ENCODE data around the gene CHRDL2. TPM values are rescaled to one million over a fixed set of nuclear protein-coding genes. Genes with fewer than 3 reads are reported as not detected.
A peak's percentile ranks its signal among the peaks of the same experiment; 100 is the strongest.

Gene CHRDL2
- total and polyA plus RNA-seq, 2 experiments from 2014 or later = 0.83 to 4.7 TPM

GRCh38 chr11:74730571-74731260 is 510 bp downstream of the CHRDL2 start:
- no peak for DNase-seq (ENCODE audit: low spot score)
- H3K4me2 ChIP-seq = peak overlapping the region; percentile 70
- no peak overlapping the region for H2AFZ ChIP-seq
- H3K79me2 ChIP-seq = no peaks in the 10 kb centered on the region
- H3K9me3 ChIP-seq (ENCODE audit: low read depth) = no peaks in the 10 kb centered on the region
- H3K9me2 ChIP-seq (replicated peaks; ENCODE audit: insufficient read depth) = no peaks in the 10 kb centered on the region
- no peak overlapping the region for H3K4me3 ChIP-seq
- H3K4me1 ChIP-seq (ENCODE audit: insufficient read depth) = peaks cover 29% of the 10 kb centered on the region
- no peak overlapping the region for H3K27ac ChIP-seq
- no peaks in the 10 kb centered on the region for H3K36me3 ChIP-seq (replicated peaks; ENCODE audit: insufficient read depth, low read depth)
- TF ChIP-seq EZH2phosphoT487 (IDR thresholded peaks at IDR 0.05; ENCODE audit: low read depth, severe bottlenecking, unreplicated experiment) (no peak), EZH2 (IDR thresholded peaks at IDR 0.05; ENCODE audit: borderline replicate concordance) (no peak)
- TF ChIP-seq, protein P1, sequence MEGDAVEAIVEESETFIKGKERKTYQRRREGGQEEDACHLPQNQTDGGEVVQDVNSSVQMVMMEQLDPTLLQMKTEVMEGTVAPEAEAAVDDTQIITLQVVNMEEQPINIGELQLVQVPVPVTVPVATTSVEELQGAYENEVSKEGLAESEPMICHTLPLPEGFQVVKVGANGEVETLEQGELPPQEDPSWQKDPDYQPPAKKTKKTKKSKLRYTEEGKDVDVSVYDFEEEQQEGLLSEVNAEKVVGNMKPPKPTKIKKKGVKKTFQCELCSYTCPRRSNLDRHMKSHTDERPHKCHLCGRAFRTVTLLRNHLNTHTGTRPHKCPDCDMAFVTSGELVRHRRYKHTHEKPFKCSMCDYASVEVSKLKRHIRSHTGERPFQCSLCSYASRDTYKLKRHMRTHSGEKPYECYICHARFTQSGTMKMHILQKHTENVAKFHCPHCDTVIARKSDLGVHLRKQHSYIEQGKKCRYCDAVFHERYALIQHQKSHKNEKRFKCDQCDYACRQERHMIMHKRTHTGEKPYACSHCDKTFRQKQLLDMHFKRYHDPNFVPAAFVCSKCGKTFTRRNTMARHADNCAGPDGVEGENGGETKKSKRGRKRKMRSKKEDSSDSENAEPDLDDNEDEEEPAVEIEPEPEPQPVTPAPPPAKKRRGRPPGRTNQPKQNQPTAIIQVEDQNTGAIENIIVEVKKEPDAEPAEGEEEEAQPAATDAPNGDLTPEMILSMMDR (IDR thresholded peaks at IDR 0.05; ENCODE audit: poor library complexity) = no peak
- WGBS (ENCODE audit: low lambda C conversion rate, missing lambda C conversion rate) = 13% methylated on average over 24 of the region's 40 CpGs
- H4K20me1 ChIP-seq (ENCODE audit: insufficient read depth, poor library complexity, severe bottlenecking) = no peaks in the 10 kb centered on the region
- peaks cover 48% of the 10 kb centered on the region for H3K27me3 ChIP-seq

DNA sequence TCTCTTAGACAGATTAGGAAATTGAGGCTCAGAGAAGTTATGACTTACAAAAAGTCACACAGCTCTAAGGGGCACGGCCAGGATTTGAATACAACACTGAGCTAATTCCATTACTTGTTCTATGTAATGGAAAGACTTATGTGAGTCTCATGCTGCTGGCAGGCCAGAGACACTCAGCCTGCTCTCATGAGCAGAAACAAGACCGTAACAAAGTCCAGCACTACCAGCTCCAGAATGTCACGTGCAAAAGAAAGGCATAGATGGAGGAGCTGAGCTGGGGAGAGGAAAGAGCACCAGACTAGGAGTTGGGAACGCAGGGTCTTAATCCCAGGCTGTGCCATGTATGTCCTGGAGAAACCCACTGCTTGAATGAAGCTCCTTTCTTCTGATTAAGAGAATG is 1.8 kb downstream of the CHRDL2 start:
- peaks cover 20% of the 10 kb centered on the region for H3K4me1 ChIP-seq (ENCODE audit: insufficient read depth)
- H3K9me3 ChIP-seq (ENCODE audit: low read depth) = no peaks in the 10 kb centered on the region
- 73% methylated on average over 4 of the region's 4 CpGs for WGBS (ENCODE audit: low lambda C conversion rate, missing lambda C conversion rate)
- no peak overlapping the region for H2AFZ ChIP-seq
- H3K27me3 ChIP-seq = peaks cover 48% of the 10 kb centered on the region
- H4K20me1 ChIP-seq (ENCODE audit: insufficient read depth, poor library complexity, severe bottlenecking) = no peaks in the 10 kb centered on the region
- no peak overlapping the region for H3K4me3 ChIP-seq
- H3K27ac ChIP-seq = no peak overlapping the region
- no peaks in the 10 kb centered on the region for H3K9me2 ChIP-seq (replicated peaks; ENCODE audit: insufficient read depth)
- no peak for TF ChIP-seq EZH2phosphoT487 (IDR thresholded peaks at IDR 0.05; ENCODE audit: low read depth, severe bottlenecking, unreplicated experiment)
- H3K79me2 ChIP-seq = no peaks in the 10 kb centered on the region
- no peak for DNase-seq (ENCODE audit: low spot score)
- no peak overlapping the region for H3K4me2 ChIP-seq
- H3K36me3 ChIP-seq (replicated peaks; ENCODE audit: insufficient read depth, low read depth) = no peaks in the 10 kb centered on the region

GRCh38 chr11:74726547-74727182 is 4.6 kb downstream of the CHRDL2 start:
- no peak overlapping the region for H3K4me3 ChIP-seq
- WGBS (ENCODE audit: low lambda C conversion rate, missing lambda C conversion rate) = 19% methylated on average over 13 of the region's 13 CpGs
- H3K36me3 ChIP-seq (replicated peaks; ENCODE audit: insufficient read depth, low read depth) = no peaks in the 10 kb centered on the region
- peaks cover 10% of the 10 kb centered on the region for H3K4me1 ChIP-seq (ENCODE audit: insufficient read depth)
- no peaks in the 10 kb centered on the region for H4K20me1 ChIP-seq (ENCODE audit: insufficient read depth, poor library complexity, severe bottlenecking)
- H3K27ac ChIP-seq = no peak overlapping the region
- no peaks in the 10 kb centered on the region for H3K9me3 ChIP-seq (ENCODE audit: low read depth)
- peak; percentile 91 for DNase-seq (ENCODE audit: low spot score)
- peaks cover 32% of the 10 kb centered on the region for H3K27me3 ChIP-seq
- no peaks in the 10 kb centered on the region for H3K79me2 ChIP-seq
- H3K4me2 ChIP-seq = no peak overlapping the region
- TF ChIP-seq, protein P1 (IDR thresholded peaks at IDR 0.05; ENCODE audit: poor library complexity) = peak; percentile 92
- TF ChIP-seq EZH2 (IDR thresholded peaks at IDR 0.05; ENCODE audit: borderline replicate concordance) = no peak
- H3K9me2 ChIP-seq (replicated peaks; ENCODE audit: insufficient read depth) = no peaks in the 10 kb centered on the region
- H2AFZ ChIP-seq = no peak overlapping the region

- Histone ChIP-seq H3K36me3 (replicated peaks; ENCODE audit: insufficient read depth, low read depth) (no peaks in the 10 kb centered on the region), H3K27me3 (peaks cover 26% of the 10 kb centered on the region), H2AFZ (no peak overlapping the region), H4K20me1 (ENCODE audit: insufficient read depth, poor library complexity, severe bottlenecking) (no peaks in the 10 kb centered on the region), H3K9me2 (replicated peaks; ENCODE audit: insufficient read depth) (no peaks in the 10 kb centered on the region), H3K4me2 (no peak overlapping the region), H3K79me2 (no peaks in the 10 kb centered on the region), H3K9me3 (ENCODE audit: low read depth) (no peaks in the 10 kb centered on the region), H3K4me3 (no peak overlapping the region), H3K27ac (no peak overlapping the region), H3K4me1 (ENCODE audit: insufficient read depth) (peaks cover 9% of the 10 kb centered on the region)
- no peak for TF ChIP-seq EZH2phosphoT487 (IDR thresholded peaks at IDR 0.05; ENCODE audit: low read depth, severe bottlenecking, unreplicated experiment)
- no peak for TF ChIP-seq EZH2 (IDR thresholded peaks at IDR 0.05; ENCODE audit: borderline replicate concordance)
- TF ChIP-seq, protein P1 (IDR thresholded peaks at IDR 0.05; ENCODE audit: poor library complexity) = no peak
- no peak for DNase-seq (ENCODE audit: low spot score)
- WGBS (ENCODE audit: low lambda C conversion rate, missing lambda C conversion rate) = 40% methylated on average over 4 of the region's 4 CpGs
These were observed 5.5 kb downstream of the CHRDL2 start for GRCh38 chr11:74725701-74726100.

All from hepatocyte (in vitro differentiated cells).